OCI-LY3 (cell line): Measurements from ENCODE around the gene RDX.

Experiments used
- H2AFZ ChIP-seq: fragments of 200-600, 300-600 bp; shearing (Covaris generic); 2 replicates; pipeline ENCODE4 v1.6.0; 2014; ENCODE audit warnings: antibody characterized with exemption, low read depth, low read length
- H3K27ac ChIP-seq: fragments of 200-600, 300-600 bp; sonication (generic); 2 replicates; pipeline ENCODE4 v1.5.1; 2014; ENCODE audit warnings: mild to moderate bottlenecking, low read length, moderate library complexity, mixed read lengths
- H3K27me3 ChIP-seq: fragments of 200-600, 300-600 bp; sonication (generic); 2 replicates; pipeline ENCODE4 v1.6.1; 2014; ENCODE audit warnings: low read depth, low read length, mixed read lengths
- H3K36me3 ChIP-seq: fragments of 200-600, 300-600 bp; sonication (generic); replicated peaks from 2 replicates; pipeline ENCODE3; 2014; ENCODE audit warnings: low read depth, low read length, mixed read lengths
- H3K4me1 ChIP-seq: fragments of 300-600, 200-600 bp; sonication (generic); 2 replicates; pipeline ENCODE4 v1.6.1; 2014; ENCODE audit warnings: low read length, mixed read lengths
- H3K4me2 ChIP-seq: fragments of 200-600, 300-600 bp; sonication (generic); 2 replicates; pipeline ENCODE4 v1.6.1; 2014; ENCODE audit warnings: low read length, mixed read lengths
- H3K4me3 ChIP-seq: fragments of 300-600, 200-600 bp; sonication (generic); 2 replicates; pipeline ENCODE4 v1.5.1; 2014; ENCODE audit warnings: antibody characterized with exemption, mild to moderate bottlenecking, low read length, moderate library complexity
- H3K79me2 ChIP-seq: fragments of 300-600, 200-600 bp; shearing (Covaris generic); 2 replicates; pipeline ENCODE4 v1.6.1; 2014; ENCODE audit warnings: mild to moderate bottlenecking, low read length, mixed read lengths
- H3K9ac ChIP-seq: fragments of 300-600, 200-600 bp; shearing (Covaris generic); 2 replicates; pipeline ENCODE4 v1.6.0; 2014; ENCODE audit warnings: mild to moderate bottlenecking, low read length, moderate library complexity
- H3K9me3 ChIP-seq: fragments of 200-600, 300-600 bp; shearing (Covaris generic); 2 replicates; pipeline ENCODE4 v1.6.1; 2014; ENCODE audit warnings: low read length, mixed read lengths; ENCODE audit not compliant: insufficient read depth
- H4K20me1 ChIP-seq: fragments of 200-600, 300-600 bp; sonication (generic); 2 replicates; pipeline ENCODE4 v1.6.1; 2016; ENCODE audit warnings: low read length, mixed read lengths; ENCODE audit not compliant: insufficient read depth
- EZH2phosphoT487 ChIP-seq: fragments of 200-600 bp; shearing (Covaris generic); IDR thresholded peaks from 2 replicates; pipeline ENCODE4 v1.6.1; 2018; ENCODE audit warnings: antibody characterized with exemption, mixed run types, low read depth
- TF ChIP-seq, protein P1 (sequence below): fragments of 200-600, 300-600 bp; sonication (generic); IDR thresholded peaks from 2 replicates; pipeline ENCODE4 v1.5.1; 2014; ENCODE audit warnings: antibody characterized with exemption, low read length, low read depth

Gene RDX

DNA sequence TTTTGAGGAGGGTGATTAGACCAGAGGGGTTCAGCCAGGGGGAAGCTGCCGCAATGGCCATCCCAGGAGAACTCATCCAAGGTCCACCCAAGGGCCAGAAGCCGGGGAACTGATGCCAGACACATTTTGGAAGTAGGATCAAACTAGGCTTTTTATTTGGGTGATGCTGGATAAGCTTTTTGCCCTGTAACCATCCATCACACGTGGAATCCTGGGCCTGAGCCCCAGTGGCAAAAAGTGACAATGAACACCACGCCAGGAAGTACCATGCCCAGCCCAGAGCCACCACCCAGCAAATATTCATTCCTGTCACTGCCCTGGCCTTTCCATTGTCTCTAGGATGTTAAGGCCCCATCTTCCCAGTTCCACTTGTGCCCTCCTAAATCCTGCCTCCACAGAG, 117.3 kb downstream of the RDX start:
- H3K9ac ChIP-seq: no peak overlapping the region
- H3K79me2 ChIP-seq: no peaks in the 10 kb centered on the region
- TF ChIP-seq, protein P1, sequence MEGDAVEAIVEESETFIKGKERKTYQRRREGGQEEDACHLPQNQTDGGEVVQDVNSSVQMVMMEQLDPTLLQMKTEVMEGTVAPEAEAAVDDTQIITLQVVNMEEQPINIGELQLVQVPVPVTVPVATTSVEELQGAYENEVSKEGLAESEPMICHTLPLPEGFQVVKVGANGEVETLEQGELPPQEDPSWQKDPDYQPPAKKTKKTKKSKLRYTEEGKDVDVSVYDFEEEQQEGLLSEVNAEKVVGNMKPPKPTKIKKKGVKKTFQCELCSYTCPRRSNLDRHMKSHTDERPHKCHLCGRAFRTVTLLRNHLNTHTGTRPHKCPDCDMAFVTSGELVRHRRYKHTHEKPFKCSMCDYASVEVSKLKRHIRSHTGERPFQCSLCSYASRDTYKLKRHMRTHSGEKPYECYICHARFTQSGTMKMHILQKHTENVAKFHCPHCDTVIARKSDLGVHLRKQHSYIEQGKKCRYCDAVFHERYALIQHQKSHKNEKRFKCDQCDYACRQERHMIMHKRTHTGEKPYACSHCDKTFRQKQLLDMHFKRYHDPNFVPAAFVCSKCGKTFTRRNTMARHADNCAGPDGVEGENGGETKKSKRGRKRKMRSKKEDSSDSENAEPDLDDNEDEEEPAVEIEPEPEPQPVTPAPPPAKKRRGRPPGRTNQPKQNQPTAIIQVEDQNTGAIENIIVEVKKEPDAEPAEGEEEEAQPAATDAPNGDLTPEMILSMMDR: no peak
- TF ChIP-seq EZH2phosphoT487: no peak
- no peak overlapping the region for H2AFZ ChIP-seq
- no peak overlapping the region for H3K4me2 ChIP-seq
- no peak overlapping the region for H3K4me3 ChIP-seq
- no peak overlapping the region for H3K27ac ChIP-seq
- H3K9me3 ChIP-seq: no peaks in the 10 kb centered on the region
- no peaks in the 10 kb centered on the region for H3K4me1 ChIP-seq
- H4K20me1 ChIP-seq: no peaks in the 10 kb centered on the region
- no peaks in the 10 kb centered on the region for H3K36me3 ChIP-seq
- H3K27me3 ChIP-seq: no peaks in the 10 kb centered on the region

DNA sequence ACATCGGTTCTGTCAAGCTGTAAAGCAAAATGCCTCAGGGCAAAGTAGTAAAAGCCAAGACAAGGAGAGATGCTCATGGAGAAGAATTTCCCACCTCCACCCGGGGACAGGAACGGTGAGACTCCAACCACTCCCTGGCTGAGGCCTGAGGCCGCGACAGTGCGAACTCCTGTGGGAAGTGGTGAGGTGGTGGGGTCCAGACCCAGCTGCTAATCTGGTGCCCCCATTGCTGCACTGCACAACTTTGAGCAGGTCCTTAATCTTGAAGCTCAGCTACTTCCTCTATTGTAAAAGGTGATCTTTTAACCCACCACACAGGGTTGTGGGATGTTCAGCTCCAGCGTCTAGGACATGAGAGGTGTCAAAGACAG, 119.3 kb downstream of the RDX start:
- Histone ChIP-seq H3K79me2 (no peaks in the 10 kb centered on the region), H3K4me1 (no peaks in the 10 kb centered on the region; the same call in 1 of the 2 replicates), H3K36me3 (no peaks in the 10 kb centered on the region), H4K20me1 (no peaks in the 10 kb centered on the region), H2AFZ (no peak overlapping the region), H3K4me3 (no peak overlapping the region), H3K4me2 (no peak overlapping the region), H3K27ac (no peak overlapping the region), H3K9ac (no peak overlapping the region), H3K9me3 (no peaks in the 10 kb centered on the region), H3K27me3 (no peaks in the 10 kb centered on the region)
- no peak for TF ChIP-seq EZH2phosphoT487
- TF ChIP-seq, protein P1: no peak

DNA sequence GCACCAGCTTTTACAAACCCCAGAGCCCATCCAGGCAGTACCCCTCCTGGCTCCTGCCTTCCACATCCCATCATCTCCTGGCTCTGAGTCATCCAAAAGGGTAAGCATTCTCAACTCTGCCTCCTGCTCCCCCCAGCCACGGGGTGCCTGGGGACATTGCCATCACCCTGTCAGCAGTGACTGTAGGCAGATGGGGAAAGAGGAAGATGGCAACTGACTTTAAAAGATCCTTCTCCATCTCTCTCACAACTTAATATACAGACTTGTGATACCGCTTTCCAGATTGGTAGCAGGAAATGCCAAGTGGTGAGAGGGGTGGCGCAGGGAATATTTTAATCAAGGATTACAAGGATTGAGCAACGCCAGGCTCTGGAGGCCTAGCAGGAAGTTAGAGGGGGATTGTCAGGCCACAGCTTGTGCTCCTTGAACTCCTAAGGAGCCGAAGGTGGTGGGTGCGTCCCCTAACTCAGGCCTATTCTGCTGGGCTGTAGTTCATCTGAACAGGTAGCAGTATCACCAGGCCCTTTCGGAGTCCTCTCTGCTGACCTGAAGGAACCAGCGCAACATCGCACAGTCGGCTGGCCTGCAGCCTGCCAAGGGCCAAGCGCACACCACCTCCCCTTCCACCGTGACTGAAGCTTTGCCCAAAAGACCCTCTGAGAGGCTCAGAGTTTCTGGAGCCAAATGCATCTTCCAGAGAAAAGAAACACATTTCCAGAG, 119.9 kb downstream of the RDX start:
- no peaks in the 10 kb centered on the region for H3K27me3 ChIP-seq
- no peak overlapping the region for H3K4me2 ChIP-seq
- H3K79me2 ChIP-seq: no peaks in the 10 kb centered on the region
- H3K9me3 ChIP-seq: no peaks in the 10 kb centered on the region
- H4K20me1 ChIP-seq: no peaks in the 10 kb centered on the region
- no peak overlapping the region for H3K4me3 ChIP-seq
- H2AFZ ChIP-seq: no peak overlapping the region
- H3K9ac ChIP-seq: no peak overlapping the region
- no peaks in the 10 kb centered on the region; the same call in 1 of the 2 replicates for H3K4me1 ChIP-seq
- no peak overlapping the region for H3K27ac ChIP-seq
- TF ChIP-seq, protein P1: no peak
- no peak for TF ChIP-seq EZH2phosphoT487
- no peaks in the 10 kb centered on the region for H3K36me3 ChIP-seq

DNA sequence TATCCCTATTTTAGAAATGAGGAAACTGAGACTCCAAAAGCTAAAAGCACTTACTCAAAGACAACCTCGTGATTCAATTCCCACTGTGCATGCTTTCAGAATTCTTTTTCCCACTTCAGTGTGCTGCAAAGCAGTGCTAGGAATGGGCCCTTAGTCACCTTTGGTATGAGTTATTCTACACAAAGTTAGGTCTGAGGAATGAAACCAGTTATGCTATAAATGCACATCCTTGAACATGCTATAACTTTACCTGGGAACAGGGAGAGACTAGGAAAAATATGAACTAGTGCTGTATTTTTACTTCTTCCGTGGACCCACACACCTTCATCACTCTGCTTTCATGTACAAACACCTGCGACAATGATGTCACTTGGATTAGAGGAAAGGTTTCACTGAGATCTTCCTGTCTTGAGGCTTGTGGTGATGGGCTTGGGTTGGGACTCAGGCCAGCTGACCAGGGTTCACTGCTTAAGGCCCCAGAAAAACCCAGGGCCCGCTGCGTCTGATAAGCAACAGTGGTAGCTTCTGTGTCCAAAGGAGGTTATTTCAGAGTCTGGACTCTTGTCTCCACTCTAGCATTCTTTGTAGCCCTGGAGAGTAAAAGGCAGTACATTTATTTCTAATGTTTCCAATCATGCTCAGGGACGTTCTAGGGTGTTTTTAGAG, 121.6 kb downstream of the RDX start:
- Histone ChIP-seq H3K79me2 (no peaks in the 10 kb centered on the region), H3K27ac (no peak overlapping the region), H3K4me2 (0 out of 2 replicates have a peak overlapping the region, but pooled peaks have one; percentile 45), H3K4me3 (no peak overlapping the region), H4K20me1 (no peaks in the 10 kb centered on the region), H2AFZ (no peak overlapping the region), H3K27me3 (no peaks in the 10 kb centered on the region), H3K4me1 (no peaks in the 10 kb centered on the region; the same call in 1 of the 2 replicates), H3K9me3 (no peaks in the 10 kb centered on the region), H3K36me3 (no peaks in the 10 kb centered on the region), H3K9ac (no peak overlapping the region)
- TF ChIP-seq EZH2phosphoT487: no peak
- TF ChIP-seq, protein P1: no peak
